GM12801 (cell line): Measurements from ENCODE around the gene HPS1.

ENCODE experiments used
- TF ChIP-seq, protein P1 (sequence below): IDR thresholded peaks from one replicate; pipeline ENCODE4 v1.5.1; 2011; ENCODE audit warnings: control low read depth; ENCODE audit not compliant: insufficient read length; ENCODE audit errors: extremely low read depth

Gene HPS1

DNA sequence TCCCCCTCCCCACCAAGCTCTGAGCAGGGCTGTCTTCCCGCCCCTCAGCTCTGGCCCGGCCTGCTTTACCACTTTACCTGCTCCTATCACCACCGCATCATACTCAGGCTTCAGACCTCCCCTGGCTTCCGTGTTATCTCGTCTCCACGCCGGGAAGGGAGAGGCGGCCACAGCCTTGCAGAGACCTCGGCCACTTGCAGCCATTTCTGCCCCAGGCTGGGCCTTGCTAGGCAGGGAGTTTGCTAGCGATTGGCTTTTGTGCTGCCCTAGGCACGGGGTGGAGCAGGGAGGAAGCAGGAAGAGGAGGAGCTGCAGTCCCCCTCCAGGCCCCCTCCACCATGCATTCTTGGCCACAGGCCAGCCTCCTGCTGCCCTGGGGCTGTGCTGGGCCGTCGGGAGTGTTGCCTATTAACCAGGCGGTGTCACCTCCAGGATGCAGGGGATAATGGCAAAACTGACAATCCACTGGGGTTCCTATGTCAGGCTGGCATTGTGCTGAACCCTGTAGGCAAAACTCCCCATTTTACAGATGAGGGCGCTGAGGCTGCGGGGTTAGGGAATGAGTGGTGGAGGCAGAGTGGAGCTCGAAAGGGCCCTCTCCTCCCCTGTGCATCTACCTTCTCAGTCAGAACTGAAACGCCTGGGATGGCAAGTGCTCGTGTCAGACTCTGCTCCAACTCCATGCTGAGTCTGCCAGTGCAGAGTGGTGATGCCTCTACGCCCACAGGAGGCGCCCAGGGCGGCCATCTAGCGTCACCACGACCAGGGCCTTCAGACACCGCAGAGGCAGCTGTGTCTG lies 31.6 kb downstream of the HPS1 start, which contains the start of gene PYROXD2:
Gene PYROXD2 (minus strand): TSS at position 251 of the 799 bp plus-strand sequence. CDS start 47 bp downstream, at position 204.
- TF ChIP-seq, protein P1, sequence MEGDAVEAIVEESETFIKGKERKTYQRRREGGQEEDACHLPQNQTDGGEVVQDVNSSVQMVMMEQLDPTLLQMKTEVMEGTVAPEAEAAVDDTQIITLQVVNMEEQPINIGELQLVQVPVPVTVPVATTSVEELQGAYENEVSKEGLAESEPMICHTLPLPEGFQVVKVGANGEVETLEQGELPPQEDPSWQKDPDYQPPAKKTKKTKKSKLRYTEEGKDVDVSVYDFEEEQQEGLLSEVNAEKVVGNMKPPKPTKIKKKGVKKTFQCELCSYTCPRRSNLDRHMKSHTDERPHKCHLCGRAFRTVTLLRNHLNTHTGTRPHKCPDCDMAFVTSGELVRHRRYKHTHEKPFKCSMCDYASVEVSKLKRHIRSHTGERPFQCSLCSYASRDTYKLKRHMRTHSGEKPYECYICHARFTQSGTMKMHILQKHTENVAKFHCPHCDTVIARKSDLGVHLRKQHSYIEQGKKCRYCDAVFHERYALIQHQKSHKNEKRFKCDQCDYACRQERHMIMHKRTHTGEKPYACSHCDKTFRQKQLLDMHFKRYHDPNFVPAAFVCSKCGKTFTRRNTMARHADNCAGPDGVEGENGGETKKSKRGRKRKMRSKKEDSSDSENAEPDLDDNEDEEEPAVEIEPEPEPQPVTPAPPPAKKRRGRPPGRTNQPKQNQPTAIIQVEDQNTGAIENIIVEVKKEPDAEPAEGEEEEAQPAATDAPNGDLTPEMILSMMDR, result no peak

DNA sequence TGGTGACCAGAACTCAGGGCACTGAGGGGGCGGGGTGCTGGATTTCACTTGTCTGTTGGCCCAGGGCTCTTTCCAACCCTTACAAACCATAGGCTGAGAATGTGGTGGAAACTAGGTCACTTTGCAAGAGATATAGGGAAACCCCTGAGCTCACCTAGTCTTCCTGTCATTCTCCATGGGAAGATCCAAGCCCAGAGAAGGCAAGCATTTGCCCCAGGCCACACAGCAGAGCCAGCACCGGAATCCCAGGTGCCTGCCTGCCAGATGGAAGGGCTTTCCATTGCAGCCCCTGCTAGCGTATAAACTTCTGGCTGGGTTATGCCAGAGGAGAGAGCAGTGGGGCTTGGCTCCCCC lies 32.2 kb downstream of the HPS1 start:
- TF ChIP-seq, protein P1, result no peak

DNA sequence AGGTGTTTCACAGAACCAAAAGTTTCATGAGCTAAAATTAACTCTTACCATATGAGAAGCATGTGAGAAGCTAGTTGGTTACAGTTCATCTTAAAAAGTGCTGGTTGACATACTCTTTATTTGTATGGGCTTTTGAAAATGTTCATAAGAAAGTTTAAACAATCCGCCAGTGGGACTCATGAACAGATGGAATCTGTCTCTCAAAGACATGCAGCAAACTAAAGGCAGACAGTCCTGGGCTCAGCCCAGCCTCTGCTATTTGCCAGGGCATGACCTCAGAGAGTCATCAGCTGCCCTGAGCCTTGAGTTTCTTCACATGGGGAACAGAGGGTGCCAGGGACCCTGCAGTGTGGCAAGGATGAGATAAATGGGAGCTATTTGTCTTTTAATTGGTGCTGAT lies 35.0 kb downstream of the HPS1 start:
- TF ChIP-seq, protein P1, result no peak

DNA sequence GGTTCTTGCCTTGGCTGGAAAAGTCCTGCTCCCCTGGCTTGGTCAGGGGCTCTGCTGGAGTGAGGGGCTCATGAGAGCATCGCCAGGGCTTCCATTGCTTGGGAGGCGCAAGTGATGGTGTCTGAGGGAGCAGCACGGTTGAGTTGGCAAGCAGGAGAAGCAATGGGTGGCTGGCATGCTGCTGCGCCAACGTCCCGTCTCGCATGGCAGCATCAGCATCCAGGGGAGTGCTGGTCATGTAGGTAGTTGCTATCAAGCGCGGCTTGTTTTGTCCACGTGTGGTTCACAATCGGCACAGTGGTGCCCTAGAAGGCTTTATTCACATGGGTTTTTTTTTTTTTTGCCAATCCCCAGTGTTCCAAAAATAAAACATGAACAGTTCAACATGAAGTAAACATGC lies 35.6 kb downstream of the HPS1 start:
- TF ChIP-seq, protein P1, result no peak

DNA sequence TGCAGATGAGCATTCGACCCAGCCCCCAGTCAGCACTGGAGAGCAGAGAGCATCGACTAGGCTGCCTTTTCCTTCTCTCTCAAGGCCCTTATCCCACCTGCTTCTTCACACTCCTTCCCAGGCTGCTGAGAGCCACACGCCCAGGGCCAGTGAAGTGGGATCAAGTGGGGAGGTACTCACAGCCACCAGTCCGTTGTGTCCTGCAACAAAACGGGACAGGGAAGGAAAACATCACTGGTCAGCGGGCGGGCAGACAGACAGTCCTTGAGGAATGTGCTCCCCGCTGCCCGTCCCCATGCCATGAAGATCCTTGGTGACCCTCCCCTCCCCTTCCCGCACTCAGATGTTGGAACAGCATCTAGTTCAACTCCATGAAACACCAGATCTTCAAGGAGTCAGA lies 36.0 kb downstream of the HPS1 start:
- TF ChIP-seq, protein P1, result no peak

DNA sequence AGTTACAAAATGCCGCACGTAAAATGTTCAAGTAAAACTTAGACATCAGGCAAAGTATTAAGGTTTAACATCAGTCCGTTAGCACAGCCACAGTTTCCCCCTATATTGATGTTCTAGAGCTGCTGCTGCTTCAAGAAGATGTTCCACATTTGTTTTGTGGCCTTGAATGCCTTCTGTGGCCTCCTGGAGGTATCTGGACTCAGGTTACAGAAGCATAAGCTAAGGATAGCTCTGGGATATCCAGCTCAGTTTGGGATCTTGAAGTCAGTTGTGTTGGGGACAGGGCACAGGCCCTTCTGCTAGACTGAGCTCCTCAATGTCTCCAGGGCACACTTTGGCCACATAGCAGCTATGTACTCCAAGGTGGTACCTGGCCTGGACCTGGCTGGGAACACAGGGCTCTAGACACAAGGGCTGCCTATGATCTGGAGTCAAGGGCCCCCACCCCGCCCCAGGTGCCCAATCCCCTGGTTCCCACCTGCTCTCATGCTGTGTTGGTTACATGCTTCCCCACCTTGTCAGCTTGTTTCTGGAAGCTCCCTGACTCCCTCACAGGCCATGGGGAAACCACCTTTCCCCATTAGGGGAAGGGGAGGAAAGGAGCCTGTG lies 36.5 kb downstream of the HPS1 start:
- TF ChIP-seq, protein P1, result no peak

DNA sequence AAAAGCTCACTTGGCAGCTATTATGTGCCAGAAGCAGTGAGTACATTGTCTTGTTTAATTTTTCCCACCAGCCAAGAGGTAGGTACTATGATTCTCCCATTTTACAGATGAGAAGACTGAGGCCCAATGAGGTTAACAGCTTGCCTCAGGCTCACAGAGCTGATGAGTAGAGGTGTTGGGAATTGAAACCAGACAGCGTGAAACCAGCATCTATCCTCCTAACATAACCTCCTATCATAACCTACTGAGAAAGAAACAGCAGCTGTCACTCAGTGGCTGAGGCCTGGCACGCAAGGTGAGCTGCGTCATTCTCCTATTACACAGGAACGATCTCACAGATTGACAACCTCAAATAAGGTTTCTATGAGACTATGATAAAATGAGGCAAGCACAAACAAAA lies 37.9 kb downstream of the HPS1 start:
- TF ChIP-seq, protein P1, result no peak
